ENCODE data around the gene DNAJA4.

DNAJA4 gene

GRCh38 chr15:78282324-78282723, 18.0 kb downstream of the DNAJA4 start:
- DNase-seq, result no peak

GRCh38 chr15:78284758-78285157, 20.4 kb downstream of the DNAJA4 start:
- no peak for DNase-seq

- DNase-seq, result no peak
Observed at GRCh38 chr15:78290222-78290621, 25.9 kb downstream of the DNAJA4 start.

GRCh38 chr15:78291052-78291451, 26.7 kb downstream of the DNAJA4 start:
- no peak for DNase-seq

GRCh38 chr15:78291698-78292097, 27.3 kb downstream of the DNAJA4 start:
- no peak for DNase-seq

GRCh38 chr15:78292219-78292618, 27.9 kb downstream of the DNAJA4 start:
- DNase-seq, result no peak

GRCh38 chr15:78299101-78299930, 35.0 kb downstream of the DNAJA4 start, which contains the start of gene SKIC8:
TSS of gene SKIC8 (minus strand) at chr15:78299609. CDS start at chr15:78295686, 3,923 bp downstream.
- peak; percentile 93 for DNase-seq

- DNase-seq, result no peak
Observed at GRCh38 chr15:78301326-78301725, 37.0 kb downstream of the DNAJA4 start.

- DNase-seq, result no peak
Observed at GRCh38 chr15:78301828-78302227, 37.5 kb downstream of the DNAJA4 start.

- DNase-seq, result no peak
Observed at GRCh38 chr15:78302579-78303312, 38.4 kb downstream of the DNAJA4 start.

- DNase-seq, result no peak
Observed at GRCh38 chr15:78304216-78305066, 40.1 kb downstream of the DNAJA4 start.

- DNase-seq, result no peak
Observed at GRCh38 chr15:78306176-78306774, 41.9 kb downstream of the DNAJA4 start.

- DNase-seq, result no peak
Observed at GRCh38 chr15:78307976-78308375, 43.6 kb downstream of the DNAJA4 start.

GRCh38 chr15:78308422-78309032, 44.2 kb downstream of the DNAJA4 start:
- DNase-seq, result peak; percentile 30

GRCh38 chr15:78311292-78311691, 46.9 kb downstream of the DNAJA4 start:
- no peak for DNase-seq

GRCh38 chr15:78312536-78312935, 48.2 kb downstream of the DNAJA4 start:
- no peak for DNase-seq

- no peak for DNase-seq
Observed at GRCh38 chr15:78312957-78313356, 48.6 kb downstream of the DNAJA4 start.

- DNase-seq, result no peak
Observed at GRCh38 chr15:78313383-78313782, 49.0 kb downstream of the DNAJA4 start.

GRCh38 chr15:78314181-78314581, 49.8 kb downstream of the DNAJA4 start:
- DNase-seq, result no peak

- no peak for DNase-seq
Observed at GRCh38 chr15:78315686-78316282, 51.4 kb downstream of the DNAJA4 start.

- no peak for DNase-seq
Observed at GRCh38 chr15:78316283-78317083, 52.1 kb downstream of the DNAJA4 start.
